ENCODE results near the gene DGKQ.

- TF ChIP-seq, protein P1, sequence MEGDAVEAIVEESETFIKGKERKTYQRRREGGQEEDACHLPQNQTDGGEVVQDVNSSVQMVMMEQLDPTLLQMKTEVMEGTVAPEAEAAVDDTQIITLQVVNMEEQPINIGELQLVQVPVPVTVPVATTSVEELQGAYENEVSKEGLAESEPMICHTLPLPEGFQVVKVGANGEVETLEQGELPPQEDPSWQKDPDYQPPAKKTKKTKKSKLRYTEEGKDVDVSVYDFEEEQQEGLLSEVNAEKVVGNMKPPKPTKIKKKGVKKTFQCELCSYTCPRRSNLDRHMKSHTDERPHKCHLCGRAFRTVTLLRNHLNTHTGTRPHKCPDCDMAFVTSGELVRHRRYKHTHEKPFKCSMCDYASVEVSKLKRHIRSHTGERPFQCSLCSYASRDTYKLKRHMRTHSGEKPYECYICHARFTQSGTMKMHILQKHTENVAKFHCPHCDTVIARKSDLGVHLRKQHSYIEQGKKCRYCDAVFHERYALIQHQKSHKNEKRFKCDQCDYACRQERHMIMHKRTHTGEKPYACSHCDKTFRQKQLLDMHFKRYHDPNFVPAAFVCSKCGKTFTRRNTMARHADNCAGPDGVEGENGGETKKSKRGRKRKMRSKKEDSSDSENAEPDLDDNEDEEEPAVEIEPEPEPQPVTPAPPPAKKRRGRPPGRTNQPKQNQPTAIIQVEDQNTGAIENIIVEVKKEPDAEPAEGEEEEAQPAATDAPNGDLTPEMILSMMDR (IDR thresholded peaks at IDR 0.05; ENCODE audit: low read depth, low read length) = no peak
- no peak for TF ChIP-seq EZH2phosphoT487 (IDR thresholded peaks at IDR 0.05; ENCODE audit: low read depth)
Observed at GRCh38 chr4:912548-913279, 60.7 kb downstream of the DGKQ start.
